Myocyte (in vitro differentiated cells): ENCODE results near the gene GTPBP3. TPM values are rescaled to one million over a fixed set of nuclear protein-coding genes. Genes with fewer than 3 reads are reported as not detected.
"Not testable (repeated sequence)": the region's sequence is repeated elsewhere in the genome, so short reads cannot be mapped to it uniquely, and the experiment has no call there.

Experiments
- DNase-seq: peaks from one replicate; pipeline ENCODE4 v3.0.0-alpha.2; 2012; ENCODE audit warnings: low read depth
- total RNA-seq: library from RNA; depleted of rRNA; stranded (reverse); fragments of >200 nt; gene quantifications from 2 replicates; pipeline ENCODE4 v1.2.3, GENCODE V29; 2014

Gene GTPBP3
- total RNA-seq, 1 donor from 2014 or later, result 20.2 TPM

DNA sequence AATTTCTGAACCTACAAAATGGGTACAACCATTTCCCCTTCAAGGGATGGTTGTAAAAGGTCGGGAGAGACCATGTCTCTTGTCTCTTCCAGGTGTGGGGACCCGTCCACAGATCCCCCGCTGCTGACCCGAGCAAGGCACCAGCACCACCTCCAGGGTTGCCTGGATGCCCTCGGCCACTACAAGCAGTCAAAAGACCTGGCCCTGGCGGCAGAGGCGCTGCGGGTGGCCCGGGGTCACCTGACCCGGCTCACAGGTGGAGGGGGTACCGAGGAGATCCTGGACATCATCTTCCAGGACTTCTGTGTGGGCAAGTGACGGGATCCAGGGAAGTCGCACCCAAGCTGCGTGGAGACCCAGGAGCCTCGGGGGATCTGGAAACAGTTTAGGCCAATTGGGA, 4.0 kb downstream of the GTPBP3 start:
- no peak for DNase-seq

GRCh38 chr19:17341845-17342244, 4.5 kb downstream of the GTPBP3 start:
- no peak for DNase-seq

DNA sequence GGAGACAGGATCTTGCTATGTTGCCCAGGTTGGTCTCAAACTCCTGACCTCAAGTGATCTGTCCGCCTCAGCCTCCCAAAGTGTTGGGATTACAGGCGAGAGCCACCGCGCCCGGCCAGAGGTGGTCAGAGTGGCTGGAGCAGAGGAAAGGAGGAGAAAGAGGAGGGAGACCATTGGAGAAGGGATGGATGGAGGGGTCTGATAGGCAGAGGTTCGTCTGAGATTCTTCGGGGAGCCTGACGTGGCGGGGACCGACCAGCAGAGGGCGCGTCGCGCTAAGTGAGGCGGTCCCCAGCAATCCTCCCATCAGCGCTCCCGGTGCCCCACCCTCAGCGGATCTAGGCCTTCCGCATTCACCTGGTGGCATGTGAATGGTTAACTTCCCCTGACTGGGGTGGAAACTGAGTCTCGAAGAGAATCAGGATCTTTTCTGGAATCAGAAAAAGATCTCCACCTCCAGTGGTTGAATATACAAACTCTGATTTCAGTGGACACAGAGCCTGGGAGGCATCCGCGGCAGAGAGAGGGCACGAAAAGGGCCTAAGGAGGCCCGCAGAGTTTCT, 8.8 kb downstream of the GTPBP3 start:
- peak; percentile 64 for DNase-seq

DNA sequence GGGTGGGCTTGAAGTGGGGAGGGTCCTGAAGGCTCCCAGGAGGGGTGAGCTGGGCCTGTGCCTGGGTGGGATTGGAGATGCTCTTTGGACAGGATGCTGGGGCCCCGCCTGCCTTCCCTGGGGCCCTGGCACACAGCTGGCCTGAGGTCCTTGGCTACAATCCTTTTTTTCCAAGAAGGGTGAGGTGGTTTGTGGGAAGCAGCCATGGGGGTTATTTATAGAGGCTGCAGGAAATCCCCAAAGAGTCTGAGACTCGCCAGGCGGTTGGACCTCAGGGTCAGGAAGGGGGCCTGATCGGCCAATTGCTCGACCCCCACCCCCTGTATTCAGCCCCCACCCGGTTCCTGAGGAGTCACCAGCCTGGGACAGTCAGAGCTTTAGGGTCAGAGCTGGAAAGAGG, 10.0 kb downstream of the GTPBP3 start:
- DNase-seq, result peak; percentile 78

- no peak for DNase-seq
These were observed 10.5 kb downstream of the GTPBP3 start for GRCh38 chr19:17347877-17348276.

DNA sequence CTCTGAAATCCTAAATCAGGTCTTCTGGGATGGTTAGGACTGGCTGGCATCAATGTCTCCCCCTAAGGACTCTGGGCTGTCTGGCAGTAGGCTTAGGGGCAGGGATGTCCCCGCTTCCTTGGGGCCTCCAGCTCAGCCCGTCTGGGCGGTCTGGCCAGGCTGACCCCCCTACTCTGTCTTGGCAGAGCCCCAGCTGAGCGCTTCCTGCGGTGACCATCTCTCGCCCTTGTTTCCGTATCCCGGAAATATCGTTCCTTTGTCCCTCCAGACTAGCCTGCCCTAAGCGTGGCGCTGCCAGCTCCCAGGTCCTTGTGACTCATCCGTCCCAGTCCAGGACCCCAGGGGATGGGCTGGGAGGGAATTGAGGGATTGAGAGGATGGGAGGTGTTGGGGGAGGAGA, 11.3 kb downstream of the GTPBP3 start:
- peak; percentile 65 for DNase-seq

- DNase-seq, result no peak
These were observed 14.6 kb downstream of the GTPBP3 start for GRCh38 chr19:17351815-17352435.

DNA sequence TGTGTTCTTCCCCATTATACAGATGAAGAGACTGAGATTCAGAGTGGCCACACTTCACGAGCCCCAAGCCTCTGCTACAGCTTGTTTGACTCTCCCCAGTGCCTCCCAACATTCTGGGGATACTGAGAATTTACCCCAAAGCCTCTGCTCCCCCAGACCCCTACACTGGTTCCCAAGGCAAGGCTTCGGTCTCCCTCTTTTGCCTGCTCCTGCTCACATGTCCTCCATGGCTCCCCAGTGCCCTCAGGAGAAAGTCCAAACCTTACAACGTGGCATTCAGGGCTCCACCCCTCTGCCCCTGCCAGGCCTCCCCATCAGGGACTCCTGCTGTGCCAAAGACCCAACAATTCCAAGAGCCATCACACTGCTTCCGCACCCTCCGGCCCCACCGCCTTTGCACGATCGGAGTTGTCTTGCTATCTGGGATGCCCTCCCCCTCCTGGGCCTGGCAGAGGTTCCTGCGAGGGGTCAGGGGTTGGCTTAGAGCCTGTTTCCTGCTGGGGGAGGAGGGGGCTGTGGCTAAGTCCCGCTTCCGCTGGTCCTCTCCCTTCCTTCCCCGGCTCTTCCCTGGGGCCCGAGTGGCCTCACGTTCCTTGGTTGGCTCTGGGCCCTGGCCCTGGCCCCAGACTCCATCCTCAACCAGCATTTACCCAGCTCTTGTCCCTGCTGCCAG, 15.4 kb downstream of the GTPBP3 start:
- no peak for DNase-seq

DNA sequence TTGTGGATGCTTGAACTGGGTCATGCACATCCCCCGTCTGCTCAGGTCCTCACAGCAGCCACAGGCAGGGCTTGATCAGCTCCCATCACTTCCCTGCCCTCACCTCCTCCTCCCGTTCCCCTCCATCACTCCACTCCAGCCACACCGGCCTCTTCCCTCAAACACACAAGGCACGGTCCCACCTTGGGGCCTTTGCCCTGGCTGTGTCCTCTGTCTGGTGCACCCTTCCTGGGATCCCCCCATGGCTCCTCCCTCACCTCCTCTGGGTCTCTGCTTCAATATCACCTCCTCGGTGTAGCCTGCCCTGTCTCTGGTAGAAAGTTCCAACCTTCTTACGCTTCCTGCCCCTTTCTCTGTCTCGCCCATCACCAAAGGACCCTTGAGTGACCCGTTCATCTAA, 16.0 kb downstream of the GTPBP3 start:
- DNase-seq, result no peak

DNA sequence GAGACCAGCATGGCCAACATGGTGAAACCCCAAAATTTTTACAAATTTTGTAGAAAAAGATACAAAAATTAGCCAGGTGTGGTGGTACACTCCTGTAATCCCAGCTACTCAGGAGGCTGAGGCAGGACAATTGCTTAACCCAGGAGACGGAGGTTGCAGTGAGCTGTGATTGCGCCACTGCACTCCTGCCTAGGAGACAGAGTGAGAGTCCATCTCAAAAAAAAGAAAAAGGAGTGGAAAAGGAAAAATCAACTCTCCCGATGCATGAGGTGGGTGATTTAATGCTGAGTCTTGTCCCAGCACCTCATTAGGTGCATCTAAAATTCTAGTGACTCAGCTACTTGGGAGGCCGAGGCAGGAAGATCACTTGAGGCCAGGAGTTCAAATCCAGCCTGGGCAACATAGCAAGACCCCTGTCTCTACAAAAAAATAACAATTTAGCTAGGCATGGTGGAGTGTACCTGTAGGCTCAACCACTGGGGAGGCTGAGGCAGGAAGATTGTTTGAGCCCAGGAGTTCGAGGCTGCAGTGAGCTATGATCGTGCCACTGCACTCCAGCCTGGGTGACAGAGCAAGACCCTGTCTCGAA, 19.8 kb downstream of the GTPBP3 start:
- no peak for DNase-seq

DNA sequence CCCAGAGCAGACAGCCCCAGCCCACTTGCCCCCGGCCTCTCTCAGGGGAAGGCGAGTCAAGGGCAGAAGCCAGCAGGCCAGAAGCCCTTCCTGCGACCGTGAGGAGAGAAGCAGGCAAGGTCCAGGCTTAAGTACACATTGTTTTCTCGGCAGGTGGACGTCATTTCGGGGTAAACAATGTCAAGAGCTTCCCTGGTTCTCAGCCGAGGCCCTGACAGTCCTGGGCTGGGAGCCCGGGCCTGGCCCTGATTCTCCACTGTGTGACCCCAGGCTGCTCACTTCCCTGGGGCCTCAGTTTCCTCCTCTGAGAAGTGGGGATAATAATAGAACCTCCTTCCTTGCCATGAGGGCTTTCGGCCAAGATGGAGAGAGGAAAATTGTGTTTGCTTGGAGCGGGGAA, 20.4 kb downstream of the GTPBP3 start:
- no peak for DNase-seq

DNA sequence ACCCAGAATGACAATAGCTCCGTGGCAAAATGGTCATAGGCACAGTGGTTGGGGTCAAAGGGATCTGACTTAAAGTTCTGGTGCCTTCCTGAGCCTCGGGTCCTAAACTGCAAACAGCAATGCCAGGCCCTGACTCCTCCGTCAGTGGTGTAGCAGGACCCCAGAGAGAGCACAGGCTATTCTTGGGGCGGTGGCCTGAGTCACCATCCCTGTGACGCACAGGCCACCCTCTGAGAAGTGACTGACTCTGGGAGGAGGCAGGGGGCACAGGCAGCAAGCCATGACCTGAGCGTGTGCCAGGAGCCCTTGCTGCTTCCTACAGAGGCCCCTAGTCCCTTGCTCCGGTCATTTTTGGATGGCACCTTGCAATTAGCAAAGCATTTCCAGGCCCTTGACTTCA, 21.0 kb downstream of the GTPBP3 start:
- peak; percentile 17 for DNase-seq

DNA sequence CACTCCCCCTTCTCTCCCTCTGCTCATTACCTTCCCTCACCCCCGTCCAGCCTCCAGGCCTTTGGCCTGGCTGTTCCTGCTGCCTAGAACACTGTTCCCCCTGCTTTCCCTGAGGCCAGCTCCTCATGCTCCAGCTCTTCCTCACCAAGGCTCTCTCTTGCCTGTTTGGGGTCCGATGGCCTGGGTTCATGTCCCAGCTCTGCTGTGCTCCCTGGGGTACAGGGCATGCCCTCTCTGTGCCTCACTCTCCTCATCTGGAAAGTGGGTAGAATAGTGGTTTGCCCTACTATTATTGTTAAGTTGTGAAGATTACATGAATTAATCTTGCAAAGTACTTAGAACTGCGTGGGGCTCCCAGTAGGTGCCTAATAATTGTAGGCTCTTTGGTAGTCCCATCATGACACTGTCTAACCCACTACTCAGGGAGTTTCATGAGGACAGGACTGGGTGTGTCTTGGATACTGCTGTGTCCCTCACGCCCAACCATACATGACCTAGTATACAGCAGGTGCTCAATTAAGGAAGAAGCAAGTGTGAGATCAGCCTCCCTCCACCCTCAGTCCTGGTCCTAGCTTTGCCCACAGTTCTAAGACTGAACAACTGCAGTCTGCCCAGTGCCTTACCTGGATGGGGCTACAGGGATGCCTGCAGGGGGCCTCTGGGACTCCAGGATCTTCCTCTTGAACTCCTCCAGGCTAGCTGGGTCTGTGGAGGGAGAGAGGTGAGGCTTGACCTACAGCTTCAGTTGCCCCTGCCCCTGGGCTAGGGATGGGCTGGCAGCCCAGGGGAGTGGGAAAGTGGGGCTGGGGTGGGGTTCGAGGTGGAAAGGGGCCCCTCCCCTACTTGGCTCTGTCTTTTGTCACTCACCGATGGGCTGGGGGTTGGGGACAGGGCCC, 22.8 kb downstream of the GTPBP3 start:
- DNase-seq, result no peak

- DNase-seq, result not testable (repeated sequence)
These were observed 26.7 kb downstream of the GTPBP3 start for GRCh38 chr19:17363852-17364605.

GRCh38 chr19:17365361-17365760, 28.0 kb downstream of the GTPBP3 start:
- no peak for DNase-seq

GRCh38 chr19:17370026-17370587, 32.8 kb downstream of the GTPBP3 start:
- DNase-seq, result peak; percentile 58

DNA sequence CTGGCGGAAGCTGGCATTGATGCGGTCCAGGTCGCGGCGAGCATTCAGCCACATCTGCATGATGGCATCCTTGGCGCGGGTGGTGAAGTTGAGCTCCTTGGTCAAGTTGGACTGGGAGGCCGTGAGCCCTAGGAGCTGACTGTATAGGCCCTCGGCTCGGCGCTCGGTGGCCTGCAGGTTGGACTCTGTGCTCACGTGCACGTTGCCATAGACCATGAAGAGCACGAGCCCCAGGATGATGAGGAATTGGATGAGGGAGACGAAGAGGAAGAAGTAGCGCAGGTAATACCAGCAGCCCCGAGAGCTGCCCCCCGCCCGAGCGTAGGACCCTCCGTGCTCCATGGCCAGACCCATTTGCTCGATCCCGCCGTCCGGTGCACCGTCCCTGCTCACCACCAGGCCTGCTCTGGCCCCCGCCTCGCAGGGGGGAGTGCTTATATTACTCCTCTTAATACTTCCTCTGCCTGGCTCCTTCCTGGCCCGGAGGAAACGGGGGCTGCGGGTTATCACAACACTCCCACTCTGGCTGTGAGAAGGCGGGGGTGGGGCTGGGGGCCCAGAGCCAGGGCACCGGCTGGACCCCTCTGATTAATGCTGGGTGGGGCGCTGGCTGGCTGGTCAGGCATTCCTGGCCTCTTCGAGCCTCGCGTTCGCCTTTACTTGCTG, 39.7 kb downstream of the GTPBP3 start, which contains the start of gene PLVAP:
PLVAP (minus strand) TSS at position 408 of the 666 bp plus-strand sequence; CDS start at position 354, 54 bp downstream.
- no peak for DNase-seq

DNA sequence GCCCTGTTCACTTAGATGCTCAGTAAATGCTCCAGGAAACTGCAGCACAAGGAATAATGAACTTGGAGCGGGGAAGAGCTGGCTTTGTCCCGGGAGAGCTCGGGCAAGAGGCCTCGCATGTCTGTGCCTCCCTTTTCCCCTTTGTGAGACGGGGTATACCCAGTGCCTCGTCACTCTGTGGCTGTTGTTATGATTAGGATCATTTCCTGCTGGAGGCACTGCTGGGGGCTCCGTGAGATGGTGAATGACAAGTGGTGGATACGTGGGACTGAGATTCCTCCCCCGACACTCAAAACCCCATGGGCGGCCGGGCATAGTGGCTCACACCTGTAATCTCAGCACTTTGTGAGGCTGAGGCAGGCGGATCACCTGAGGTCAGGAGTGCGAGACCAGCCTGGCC, 40.9 kb downstream of the GTPBP3 start:
- DNase-seq, result no peak

DNA sequence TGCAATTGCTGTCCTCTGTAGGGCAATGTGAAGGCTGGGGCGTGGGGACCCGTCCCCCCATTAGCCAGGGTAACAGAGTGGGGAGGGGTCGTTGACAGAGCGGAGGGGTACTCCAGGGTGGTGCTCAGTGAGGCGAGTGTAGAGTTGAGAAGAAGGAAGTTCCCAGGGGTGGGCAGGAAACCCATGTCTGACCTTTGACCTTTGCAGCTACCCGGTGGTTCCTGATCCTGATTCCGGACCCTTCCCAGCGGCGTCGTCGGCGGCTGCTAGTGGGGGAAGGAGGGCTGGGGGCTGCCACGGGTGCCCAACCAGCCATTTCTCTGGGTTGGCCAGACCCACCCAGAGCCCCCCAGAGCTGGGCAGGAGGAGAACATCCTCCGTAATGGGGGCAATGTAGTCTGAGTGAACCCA, 41.9 kb downstream of the GTPBP3 start:
- DNase-seq, result no peak
